ENCODE data around the gene LYPD6.

- TF ChIP-seq CTCF (IDR thresholded peaks at IDR 0.05): no peak
- no peak for TF ChIP-seq POLR2A (IDR thresholded peaks at IDR 0.05)
Observed at GRCh38 chr2:149467436-149467835, 137.0 kb downstream of the LYPD6 start.
